ENCODE results near the gene ARHGAP6. TPM values are rescaled to one million over a fixed set of nuclear protein-coding genes. Genes with fewer than 3 reads are reported as not detected.
"Not testable (repeated sequence)": the region's sequence is repeated elsewhere in the genome, so short reads cannot be mapped to it uniquely, and the experiment has no call there.

Gene ARHGAP6
- total RNA-seq, 1 experiment from 2014 or later = not detected

GRCh38 chrX:11655282-11656015, 10.3 kb downstream of the ARHGAP6 start:
- DNase-seq (ENCODE audit: low spot score) = no peak
- in situ Hi-C loops (cut with HindIII; ENCODE audit: low sequenced_read_pairs) = no loop called here

GRCh38 chrX:11648705-11649519, 16.8 kb downstream of the ARHGAP6 start:
- in situ Hi-C loops (cut with HindIII; ENCODE audit: low sequenced_read_pairs) = no loop called here
- no peak for DNase-seq (ENCODE audit: low spot score)

GRCh38 chrX:11647138-11647537, 18.6 kb downstream of the ARHGAP6 start:
- in situ Hi-C loops (cut with HindIII; ENCODE audit: low sequenced_read_pairs) = no loop called here
- DNase-seq (ENCODE audit: low spot score) = no peak

GRCh38 chrX:11641349-11642065, 24.2 kb downstream of the ARHGAP6 start:
- in situ Hi-C loops (cut with HindIII; ENCODE audit: low sequenced_read_pairs) = no loop called here
- no peak for DNase-seq (ENCODE audit: low spot score)

- no peak for DNase-seq (ENCODE audit: low spot score)
- in situ Hi-C loops (cut with HindIII; ENCODE audit: low sequenced_read_pairs) = no loop called here
Measured at GRCh38 chrX:11640089-11640488, 25.6 kb downstream of the ARHGAP6 start.

- in situ Hi-C loops (cut with HindIII; ENCODE audit: low sequenced_read_pairs) = no loop called here
- DNase-seq (ENCODE audit: low spot score) = no peak
Measured at GRCh38 chrX:11632732-11633131, 33.0 kb downstream of the ARHGAP6 start.

GRCh38 chrX:11629593-11630211, 36.0 kb downstream of the ARHGAP6 start:
- in situ Hi-C loops (cut with HindIII; ENCODE audit: low sequenced_read_pairs) = no loop called here

GRCh38 chrX:11628399-11628798, 37.3 kb downstream of the ARHGAP6 start:
- no peak for DNase-seq (ENCODE audit: low spot score)

More at GRCh38 chrX:11629593-11630211, 36.0 kb downstream of the ARHGAP6 start:
- no peak for DNase-seq (ENCODE audit: low spot score)

GRCh38 chrX:11626351-11626750, 39.4 kb downstream of the ARHGAP6 start:
- DNase-seq (ENCODE audit: low spot score) = no peak
- in situ Hi-C loops (cut with HindIII; ENCODE audit: low sequenced_read_pairs) = no loop called here

More at GRCh38 chrX:11628399-11628798, 37.3 kb downstream of the ARHGAP6 start:
- in situ Hi-C loops (cut with HindIII; ENCODE audit: low sequenced_read_pairs) = no loop called here

GRCh38 chrX:11619441-11619840, 46.3 kb downstream of the ARHGAP6 start:
- in situ Hi-C loops (cut with HindIII; ENCODE audit: low sequenced_read_pairs) = no loop called here

GRCh38 chrX:11614253-11614652, 51.5 kb downstream of the ARHGAP6 start:
- DNase-seq (ENCODE audit: low spot score); in situ Hi-C loops (cut with HindIII; ENCODE audit: low sequenced_read_pairs): not testable (repeated sequence)

More at GRCh38 chrX:11619441-11619840, 46.3 kb downstream of the ARHGAP6 start:
- DNase-seq (ENCODE audit: low spot score) = no peak

GRCh38 chrX:11611965-11612364, 53.8 kb downstream of the ARHGAP6 start:
- in situ Hi-C loops (cut with HindIII; ENCODE audit: low sequenced_read_pairs) = no loop called here
- DNase-seq (ENCODE audit: low spot score) = no peak

GRCh38 chrX:11611161-11611560, 54.6 kb downstream of the ARHGAP6 start:
- in situ Hi-C loops (cut with HindIII; ENCODE audit: low sequenced_read_pairs) = no loop called here
- no peak for DNase-seq (ENCODE audit: low spot score)

GRCh38 chrX:11609109-11609508, 56.6 kb downstream of the ARHGAP6 start:
- in situ Hi-C loops (cut with HindIII; ENCODE audit: low sequenced_read_pairs) = no loop called here
- no peak for DNase-seq (ENCODE audit: low spot score)

GRCh38 chrX:11606408-11606807, 59.3 kb downstream of the ARHGAP6 start:
- in situ Hi-C loops (cut with HindIII; ENCODE audit: low sequenced_read_pairs) = no loop called here
- DNase-seq (ENCODE audit: low spot score) = no peak

- in situ Hi-C loops (cut with HindIII; ENCODE audit: low sequenced_read_pairs) = no loop called here
- no peak for DNase-seq (ENCODE audit: low spot score)
Measured at GRCh38 chrX:11600578-11600977, 65.1 kb downstream of the ARHGAP6 start.

GRCh38 chrX:11597479-11597878, 68.2 kb downstream of the ARHGAP6 start:
- in situ Hi-C loops (cut with HindIII; ENCODE audit: low sequenced_read_pairs) = no loop called here
- no peak for DNase-seq (ENCODE audit: low spot score)

- in situ Hi-C loops (cut with HindIII; ENCODE audit: low sequenced_read_pairs) = no loop called here
- no peak for DNase-seq (ENCODE audit: low spot score)
Measured at GRCh38 chrX:11591723-11592346, 73.9 kb downstream of the ARHGAP6 start.

- no peak for DNase-seq (ENCODE audit: low spot score)
- in situ Hi-C loops (cut with HindIII; ENCODE audit: low sequenced_read_pairs) = no loop called here
Measured at GRCh38 chrX:11589641-11590040, 76.1 kb downstream of the ARHGAP6 start.
